ENCODE data around the gene POLR3GL.

DNA sequence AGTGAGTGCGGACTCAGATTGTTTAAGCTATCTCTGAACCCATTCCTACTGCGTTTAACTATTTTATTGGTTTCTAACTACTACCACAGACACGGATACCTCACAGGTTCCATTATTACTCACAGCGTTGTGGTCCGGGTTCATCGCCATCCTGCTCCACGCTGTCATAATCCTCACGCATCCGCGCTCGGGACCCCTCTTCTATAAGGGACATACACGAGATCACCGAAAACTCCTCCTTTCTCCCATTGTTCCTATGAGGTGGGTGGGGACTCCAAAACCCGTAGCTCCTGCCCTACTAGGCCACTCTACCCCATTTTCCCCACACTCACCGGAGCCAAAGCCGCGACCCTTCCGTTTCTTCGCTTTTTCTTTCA, 37.8 kb upstream of the POLR3GL start:
- TF ChIP-seq, protein P1, sequence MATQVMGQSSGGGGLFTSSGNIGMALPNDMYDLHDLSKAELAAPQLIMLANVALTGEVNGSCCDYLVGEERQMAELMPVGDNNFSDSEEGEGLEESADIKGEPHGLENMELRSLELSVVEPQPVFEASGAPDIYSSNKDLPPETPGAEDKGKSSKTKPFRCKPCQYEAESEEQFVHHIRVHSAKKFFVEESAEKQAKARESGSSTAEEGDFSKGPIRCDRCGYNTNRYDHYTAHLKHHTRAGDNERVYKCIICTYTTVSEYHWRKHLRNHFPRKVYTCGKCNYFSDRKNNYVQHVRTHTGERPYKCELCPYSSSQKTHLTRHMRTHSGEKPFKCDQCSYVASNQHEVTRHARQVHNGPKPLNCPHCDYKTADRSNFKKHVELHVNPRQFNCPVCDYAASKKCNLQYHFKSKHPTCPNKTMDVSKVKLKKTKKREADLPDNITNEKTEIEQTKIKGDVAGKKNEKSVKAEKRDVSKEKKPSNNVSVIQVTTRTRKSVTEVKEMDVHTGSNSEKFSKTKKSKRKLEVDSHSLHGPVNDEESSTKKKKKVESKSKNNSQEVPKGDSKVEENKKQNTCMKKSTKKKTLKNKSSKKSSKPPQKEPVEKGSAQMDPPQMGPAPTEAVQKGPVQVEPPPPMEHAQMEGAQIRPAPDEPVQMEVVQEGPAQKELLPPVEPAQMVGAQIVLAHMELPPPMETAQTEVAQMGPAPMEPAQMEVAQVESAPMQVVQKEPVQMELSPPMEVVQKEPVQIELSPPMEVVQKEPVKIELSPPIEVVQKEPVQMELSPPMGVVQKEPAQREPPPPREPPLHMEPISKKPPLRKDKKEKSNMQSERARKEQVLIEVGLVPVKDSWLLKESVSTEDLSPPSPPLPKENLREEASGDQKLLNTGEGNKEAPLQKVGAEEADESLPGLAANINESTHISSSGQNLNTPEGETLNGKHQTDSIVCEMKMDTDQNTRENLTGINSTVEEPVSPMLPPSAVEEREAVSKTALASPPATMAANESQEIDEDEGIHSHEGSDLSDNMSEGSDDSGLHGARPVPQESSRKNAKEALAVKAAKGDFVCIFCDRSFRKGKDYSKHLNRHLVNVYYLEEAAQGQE (IDR thresholded peaks at IDR 0.05; ENCODE audit: insufficient replicate concordance, low read depth) = no peak
- TF ChIP-seq, protein P2, sequence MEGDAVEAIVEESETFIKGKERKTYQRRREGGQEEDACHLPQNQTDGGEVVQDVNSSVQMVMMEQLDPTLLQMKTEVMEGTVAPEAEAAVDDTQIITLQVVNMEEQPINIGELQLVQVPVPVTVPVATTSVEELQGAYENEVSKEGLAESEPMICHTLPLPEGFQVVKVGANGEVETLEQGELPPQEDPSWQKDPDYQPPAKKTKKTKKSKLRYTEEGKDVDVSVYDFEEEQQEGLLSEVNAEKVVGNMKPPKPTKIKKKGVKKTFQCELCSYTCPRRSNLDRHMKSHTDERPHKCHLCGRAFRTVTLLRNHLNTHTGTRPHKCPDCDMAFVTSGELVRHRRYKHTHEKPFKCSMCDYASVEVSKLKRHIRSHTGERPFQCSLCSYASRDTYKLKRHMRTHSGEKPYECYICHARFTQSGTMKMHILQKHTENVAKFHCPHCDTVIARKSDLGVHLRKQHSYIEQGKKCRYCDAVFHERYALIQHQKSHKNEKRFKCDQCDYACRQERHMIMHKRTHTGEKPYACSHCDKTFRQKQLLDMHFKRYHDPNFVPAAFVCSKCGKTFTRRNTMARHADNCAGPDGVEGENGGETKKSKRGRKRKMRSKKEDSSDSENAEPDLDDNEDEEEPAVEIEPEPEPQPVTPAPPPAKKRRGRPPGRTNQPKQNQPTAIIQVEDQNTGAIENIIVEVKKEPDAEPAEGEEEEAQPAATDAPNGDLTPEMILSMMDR (IDR thresholded peaks at IDR 0.05; ENCODE audit: insufficient read depth, low read length) = no peak
- no peak for TF ChIP-seq POLR2AphosphoS5 (IDR thresholded peaks at IDR 0.05; ENCODE audit: low read depth)
- TF ChIP-seq GABPA (IDR thresholded peaks at IDR 0.05; ENCODE audit: low read depth) = no peak
- no peak for TF ChIP-seq SPI1 (IDR thresholded peaks at IDR 0.05; ENCODE audit: borderline replicate concordance, low read depth)

Measured in HL-60 (cell line).